HG03025 (cell line): ENCODE data around the gene WNT9A.
"Not testable (repeated sequence)": the region's sequence is repeated elsewhere in the genome, so short reads cannot be mapped to it uniquely, and the experiment has no call there.

ENCODE experiments used
- ATAC-seq: cut with Tn5 transposase; IDR thresholded peaks from one replicate; pipeline ENCODE4 v1.9.1; 2021; ENCODE audit warnings: mild to moderate bottlenecking, moderate library complexity; ENCODE audit not compliant: unreplicated experiment, low FRiP score

Gene WNT9A, protein sequence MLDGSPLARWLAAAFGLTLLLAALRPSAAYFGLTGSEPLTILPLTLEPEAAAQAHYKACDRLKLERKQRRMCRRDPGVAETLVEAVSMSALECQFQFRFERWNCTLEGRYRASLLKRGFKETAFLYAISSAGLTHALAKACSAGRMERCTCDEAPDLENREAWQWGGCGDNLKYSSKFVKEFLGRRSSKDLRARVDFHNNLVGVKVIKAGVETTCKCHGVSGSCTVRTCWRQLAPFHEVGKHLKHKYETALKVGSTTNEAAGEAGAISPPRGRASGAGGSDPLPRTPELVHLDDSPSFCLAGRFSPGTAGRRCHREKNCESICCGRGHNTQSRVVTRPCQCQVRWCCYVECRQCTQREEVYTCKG

DNA sequence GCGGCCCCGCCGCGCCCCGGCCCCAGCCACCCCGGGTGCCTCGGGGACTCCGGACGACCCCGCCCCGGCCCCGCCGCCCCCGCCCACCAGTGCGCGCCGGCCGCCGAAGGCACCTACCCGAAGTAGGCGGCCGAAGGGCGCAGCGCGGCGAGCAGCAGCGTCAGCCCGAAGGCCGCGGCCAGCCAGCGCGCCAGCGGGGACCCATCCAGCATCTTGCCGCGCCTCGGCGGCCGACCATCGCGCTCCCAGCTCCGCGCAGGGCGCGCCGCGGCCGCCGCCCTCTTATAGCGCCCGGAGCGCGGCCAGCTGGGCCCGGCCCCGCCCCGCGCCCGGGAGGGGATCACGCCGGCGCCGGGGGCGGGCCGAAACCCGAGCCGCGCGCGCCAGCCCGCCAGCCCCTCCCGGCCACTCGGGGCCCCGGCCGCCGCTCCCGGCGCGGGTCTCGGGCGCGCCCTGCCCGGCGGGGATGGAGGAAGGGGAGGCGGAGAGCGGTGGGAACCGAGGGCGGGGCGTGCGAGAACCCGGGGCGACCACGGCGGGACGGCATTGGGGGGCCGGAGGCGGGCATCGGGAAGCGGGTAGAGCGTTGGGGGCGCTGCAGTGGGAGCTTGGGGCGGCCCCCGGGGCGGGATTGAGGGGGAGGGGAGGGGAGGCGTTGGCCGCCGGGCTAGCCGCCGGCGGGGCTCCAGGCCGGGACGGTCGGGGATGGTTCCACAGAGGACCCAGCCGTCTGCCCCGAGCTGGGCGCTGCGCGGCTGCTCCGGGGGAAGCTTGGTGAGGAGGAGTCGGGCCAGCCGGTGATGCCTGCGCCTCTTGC lies at the start of gene WNT9A:
Gene WNT9A, minus strand, starts transcription at position 257 of the 817 bp plus-strand sequence. Its CDS starts 45 bp downstream, at position 212.
- ATAC-seq: no peak

DNA sequence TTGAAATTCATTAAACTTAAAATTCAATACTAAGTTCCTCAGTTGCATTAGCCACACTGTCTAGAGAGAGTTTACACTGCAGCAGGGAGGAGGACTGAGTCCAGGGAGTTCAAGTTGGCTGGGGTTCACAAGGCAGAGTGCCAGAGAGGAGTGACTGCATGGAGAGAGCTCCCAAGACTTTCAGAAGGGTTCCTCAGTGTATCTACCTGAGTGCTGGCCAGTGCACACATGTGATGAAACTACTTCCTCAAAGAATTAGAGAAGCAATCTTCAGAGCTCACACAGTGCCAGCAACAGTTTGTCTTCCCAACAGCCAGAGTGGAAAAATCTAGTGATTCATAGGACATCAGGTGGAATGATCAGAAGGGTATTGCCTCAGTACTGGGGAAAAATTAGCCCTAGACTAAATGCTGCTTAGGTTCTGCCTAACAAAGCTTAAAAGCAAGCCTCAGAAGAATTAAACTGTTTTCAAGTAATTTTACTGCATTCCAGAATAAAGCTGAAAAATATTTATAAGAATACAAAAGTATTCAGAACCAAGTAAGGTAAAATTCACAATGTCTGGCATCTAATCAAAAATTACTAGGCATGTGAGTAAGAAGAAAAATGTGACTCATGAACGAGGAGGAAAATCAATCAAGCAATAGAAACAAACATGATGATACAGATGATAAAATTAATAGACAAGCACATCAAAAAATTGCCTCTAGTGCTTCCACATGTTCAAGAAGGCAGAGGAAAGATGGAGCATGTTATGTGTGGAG lies 48.6 kb upstream of the WNT9A start:
- ATAC-seq: no peak

DNA sequence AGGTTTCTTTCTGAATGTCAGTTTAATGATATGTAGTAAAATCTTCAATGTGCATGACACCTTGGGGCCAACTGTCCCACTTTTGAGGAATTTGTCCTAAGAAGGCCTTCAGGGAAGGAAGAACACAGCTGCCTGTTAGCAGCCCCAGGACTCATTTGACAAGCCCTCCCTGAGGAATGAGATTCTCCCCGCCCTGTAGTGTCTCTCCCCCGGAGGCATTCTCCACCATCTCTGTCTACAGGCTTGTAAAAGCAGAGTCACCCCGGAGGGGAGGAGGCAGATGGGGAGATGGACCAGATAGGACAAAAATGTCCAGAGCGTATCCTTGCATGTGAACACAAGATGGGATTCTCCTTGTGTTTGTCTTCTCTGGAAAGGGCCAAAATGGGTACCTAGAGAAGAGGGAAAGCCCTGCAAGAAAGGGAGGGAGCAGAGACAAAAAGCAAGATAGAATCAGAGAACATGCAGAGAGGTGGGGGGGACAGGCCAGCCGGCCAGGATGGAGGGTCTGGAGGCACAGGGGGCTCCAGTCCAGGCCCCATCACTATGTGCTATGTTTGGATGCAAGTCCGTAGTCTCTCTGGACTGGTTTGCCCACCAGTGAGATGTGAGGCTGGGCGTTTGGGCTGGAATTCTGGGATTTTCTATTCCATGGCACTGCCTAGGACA lies 47.0 kb upstream of the WNT9A start:
- no peak for ATAC-seq

DNA sequence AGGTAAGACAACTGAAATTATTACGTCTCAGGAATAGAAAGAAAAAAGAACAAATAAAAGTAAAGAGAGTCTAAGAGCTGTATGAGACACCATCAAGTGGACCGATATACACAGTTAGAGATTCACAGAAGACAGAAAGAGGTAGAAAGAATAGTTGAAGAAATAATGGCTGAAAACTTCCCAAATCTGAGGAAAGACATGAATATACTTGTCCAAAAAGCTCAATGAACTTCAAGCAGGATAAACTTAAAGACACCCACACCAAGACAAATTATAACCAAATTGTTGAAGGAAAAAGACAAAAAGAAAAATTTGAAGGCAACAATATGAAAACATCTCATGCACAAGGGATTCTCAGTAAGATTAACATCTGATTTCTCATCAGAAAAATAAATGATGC lies 39.4 kb upstream of the WNT9A start:
- ATAC-seq: no peak

DNA sequence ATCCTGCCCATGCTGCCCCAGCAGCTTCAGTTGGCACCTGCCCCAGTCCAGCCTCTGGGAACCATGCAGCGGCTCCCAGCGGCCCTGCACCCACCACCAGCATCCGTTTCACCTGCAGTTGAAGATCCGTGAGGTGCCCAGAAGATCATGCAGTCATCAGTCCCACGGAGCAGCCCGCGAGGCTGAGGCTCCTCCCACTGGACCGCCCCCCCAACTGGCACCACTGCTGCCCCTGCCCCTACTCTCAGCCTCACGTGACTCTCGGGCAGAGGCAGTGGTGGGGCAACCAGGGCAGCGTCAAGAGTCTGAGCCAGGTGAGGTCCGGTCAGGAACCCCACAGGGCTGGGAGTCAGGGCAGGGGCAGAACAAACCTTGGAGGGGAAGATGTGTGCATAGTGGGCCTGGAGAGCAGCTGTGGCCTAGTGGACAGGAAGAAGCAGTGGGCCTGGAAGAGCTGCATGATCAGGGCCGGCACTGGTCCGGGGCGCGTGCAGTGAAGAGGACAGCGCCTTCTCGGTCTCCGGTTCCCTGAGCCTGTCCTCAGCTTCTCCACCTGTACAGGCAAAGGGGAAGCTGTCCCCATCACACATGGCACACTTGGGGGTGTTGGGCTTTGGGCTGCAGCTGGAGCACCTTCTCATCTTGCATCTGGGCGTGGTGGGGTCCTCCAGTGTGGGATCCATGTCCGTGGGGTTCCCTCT lies 28.0 kb upstream of the WNT9A start:
- ATAC-seq: not testable (repeated sequence)

DNA sequence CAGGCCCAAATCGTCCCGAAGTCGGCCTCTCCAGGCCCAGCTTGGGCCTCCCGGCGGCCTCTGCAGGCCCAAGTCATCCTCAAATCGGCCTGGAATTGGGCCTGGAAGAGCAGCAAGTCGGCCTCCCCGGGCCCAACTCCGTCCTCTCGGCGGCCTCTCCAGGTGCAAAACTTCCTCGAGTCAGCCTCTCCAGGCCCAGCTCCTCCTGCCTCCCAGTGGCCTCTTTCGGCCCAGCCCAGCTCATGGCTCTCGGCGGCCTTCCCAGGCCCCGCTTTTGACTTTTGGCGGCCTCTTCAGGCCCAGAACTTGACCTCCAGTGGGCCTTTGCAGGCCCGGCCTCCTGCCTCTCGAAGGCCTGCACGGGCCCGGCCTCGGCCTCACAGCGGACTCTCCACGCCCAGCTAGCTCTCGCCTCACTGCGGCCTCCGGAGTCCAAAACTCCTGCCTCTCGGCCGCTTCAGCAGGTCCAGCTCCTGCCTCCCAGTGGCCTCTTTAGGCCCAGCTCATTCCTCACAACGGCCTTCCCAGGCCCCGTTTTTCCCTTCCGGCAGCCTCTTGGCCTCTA lies 26.1 kb upstream of the WNT9A start:
- not testable (repeated sequence) for ATAC-seq

DNA sequence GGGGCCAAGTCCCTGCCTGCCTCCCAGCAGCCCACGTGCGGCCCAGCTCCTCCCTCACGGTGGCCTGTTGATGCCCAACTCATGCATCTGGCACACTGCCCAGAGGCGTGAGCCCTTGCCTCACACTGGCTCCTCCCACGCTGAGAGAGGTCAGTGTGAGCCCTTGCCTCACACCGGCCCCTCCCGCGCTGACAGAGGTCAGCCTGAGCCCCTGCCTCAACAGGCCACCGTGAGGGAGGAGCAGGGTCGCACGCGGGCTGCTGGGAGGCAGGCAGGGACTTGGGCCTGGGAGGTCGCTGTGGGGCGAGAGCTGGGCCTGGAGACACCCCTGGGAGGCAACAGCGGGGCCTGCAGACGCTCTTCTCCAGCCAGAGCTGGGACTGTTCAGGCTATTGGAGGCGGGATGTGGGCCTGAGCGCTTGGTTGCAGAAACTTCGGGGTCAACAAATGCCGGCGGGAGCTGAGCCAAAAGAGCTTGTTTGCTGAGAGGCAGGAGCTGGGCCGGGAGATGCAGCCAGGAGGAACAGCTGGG lies 25.2 kb upstream of the WNT9A start:
- not testable (repeated sequence) for ATAC-seq

DNA sequence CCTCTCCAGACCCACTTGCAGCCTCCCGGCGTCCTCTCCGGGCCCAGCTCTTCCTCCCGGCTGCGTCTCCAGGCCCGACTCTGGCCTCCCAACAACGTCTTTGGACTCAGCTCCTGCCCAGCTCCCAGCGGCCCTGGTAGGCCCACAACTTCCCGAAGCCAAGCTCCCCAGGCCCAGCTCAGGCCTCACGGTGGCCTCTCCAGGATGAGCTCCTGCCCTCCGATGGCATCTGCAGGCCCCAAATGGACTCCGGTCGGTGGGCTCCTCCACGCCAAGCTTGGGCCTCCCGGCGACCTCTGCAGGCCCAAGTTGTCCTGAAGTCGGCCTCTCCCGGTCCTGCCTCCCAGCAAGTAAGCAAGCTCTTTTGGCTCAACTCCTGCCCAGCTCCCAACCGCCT lies 24.5 kb upstream of the WNT9A start:
- ATAC-seq: not testable (repeated sequence)

DNA sequence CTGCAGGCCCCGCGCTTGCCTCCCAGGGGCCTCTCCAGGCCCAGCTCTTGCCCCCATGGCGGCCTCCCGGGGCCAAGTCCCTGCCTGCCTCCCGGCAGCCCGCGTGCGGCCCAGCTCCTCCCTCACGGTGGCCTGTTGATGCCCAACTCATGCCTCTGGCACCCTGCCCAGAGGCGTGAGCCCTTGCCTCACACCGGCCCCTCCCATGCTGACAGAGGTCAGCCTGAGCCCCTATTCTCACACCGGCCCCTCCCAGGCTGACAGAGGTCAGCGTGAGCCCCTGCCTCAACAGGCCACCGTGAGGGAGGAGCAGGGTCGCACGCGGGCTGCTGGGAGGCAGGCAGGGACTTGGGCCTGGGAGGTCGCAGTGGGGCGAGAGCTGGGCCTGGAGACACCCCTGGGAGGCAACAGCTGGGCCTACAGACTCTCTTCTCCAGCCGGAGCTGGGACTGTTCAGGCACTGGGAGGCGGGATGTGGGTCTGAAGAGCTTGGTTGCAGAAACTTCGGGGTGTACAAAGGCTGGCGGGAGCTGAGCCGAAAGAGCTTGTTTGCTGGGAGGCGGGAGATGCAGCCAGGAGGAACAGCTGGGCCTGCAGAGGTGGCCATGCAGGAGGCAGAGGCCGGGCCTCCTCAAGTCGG lies 24.0 kb upstream of the WNT9A start:
- not testable (repeated sequence) for ATAC-seq

DNA sequence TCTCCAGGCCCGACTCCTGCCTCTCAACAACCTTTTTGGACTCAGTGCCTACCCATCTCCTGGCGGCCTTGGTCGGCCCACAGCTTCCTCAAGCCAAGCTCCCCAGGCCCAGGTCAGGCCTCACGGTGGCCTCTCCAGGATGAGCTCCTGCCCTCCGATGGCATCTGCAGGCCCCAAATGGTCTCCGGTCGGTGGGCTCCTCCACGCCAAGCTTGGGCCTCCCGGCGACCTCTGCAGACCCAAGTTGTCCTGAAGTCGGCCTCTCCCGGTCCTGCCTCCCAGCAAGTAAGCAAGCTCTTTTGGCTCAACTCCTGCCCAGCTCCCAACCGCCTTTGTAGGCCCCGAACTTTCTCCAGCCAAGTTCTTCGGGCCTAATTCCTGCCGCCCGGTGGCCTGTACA lies 23.5 kb upstream of the WNT9A start:
- ATAC-seq: not testable (repeated sequence)

DNA sequence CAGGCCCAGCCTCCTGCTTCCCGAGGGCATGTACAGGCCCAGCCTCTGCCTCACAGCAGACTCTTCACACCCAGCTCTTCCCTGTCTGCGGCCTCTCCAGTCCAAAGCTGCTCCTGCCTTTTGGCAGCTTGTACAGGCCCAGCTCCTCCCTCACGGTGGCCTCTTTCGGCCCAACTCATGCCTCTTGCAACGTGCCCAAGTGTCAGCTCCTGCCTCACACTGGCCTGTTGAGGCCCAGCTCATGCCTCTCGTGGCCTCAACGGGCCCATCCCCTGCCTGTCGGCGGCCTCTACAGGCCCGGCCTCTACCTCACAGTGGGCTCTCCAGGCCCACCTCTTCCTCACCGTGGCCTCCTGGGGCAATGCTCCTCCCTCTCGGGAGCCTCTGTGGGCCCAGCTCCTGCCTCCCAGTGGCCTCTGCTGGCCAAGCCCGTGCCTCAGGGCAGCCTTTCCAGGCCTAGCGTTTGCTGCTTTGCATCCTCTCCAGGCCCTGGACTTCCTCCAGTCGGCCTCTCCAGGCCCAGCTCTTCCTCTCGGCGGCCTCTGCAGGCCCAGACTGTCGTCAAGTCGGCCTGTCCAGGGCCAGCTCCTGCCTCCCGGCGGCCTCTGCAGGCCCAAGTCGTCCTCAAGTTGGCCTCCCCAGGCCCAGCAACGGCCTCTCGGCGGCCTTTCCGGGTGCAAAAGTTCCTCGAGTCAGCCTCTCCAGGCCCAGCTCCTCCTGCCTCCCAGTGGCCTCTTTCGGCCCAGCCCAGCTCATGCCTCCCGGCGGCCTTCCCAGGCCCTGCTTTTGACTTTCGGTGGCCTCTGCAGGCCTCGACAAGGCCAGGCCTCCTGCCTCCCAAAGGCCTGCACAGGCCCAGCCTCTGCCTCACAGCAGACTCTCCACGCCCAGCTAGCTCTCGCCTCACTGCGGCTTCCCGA lies 22.6 kb upstream of the WNT9A start:
- not testable (repeated sequence) for ATAC-seq

DNA sequence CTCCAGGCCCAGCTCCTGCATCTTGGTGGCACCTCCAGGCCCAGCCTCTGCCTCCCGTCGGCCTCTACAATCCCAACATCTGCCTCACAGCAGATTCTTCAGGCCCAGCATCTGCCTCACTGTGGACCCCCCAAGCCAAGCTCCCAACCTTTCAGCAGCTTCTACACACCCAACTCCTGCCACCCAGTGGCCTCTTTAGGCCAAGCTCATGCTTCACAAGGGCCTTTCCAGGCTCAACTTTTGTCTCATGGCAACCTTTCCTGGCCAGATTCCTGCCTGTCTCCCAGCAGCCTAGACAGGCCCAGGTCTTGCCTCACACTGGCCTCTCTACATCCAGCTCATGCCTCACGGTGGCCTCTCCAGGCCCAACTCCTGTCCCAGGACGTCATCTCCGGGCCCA lies 20.1 kb upstream of the WNT9A start:
- not testable (repeated sequence) for ATAC-seq

DNA sequence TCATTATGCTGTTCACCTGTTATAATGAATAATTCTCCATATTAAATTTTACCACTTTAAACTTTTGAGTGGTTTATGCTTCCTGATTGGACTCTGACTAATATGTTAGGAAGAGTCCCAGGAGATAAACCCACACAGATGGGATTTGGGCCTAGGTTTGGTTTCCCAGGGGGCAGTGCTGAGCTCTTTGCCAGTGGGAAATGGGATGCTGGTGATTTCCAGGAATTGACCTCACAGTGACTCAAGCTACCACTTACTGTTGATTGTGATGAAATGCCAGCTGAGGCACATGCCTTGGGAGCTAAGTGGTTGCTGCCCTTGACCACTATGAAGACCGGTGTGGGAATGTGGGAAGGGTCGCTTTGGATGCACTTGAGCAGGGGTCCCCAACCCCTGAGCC lies 19.0 kb upstream of the WNT9A start:
- not testable (repeated sequence) for ATAC-seq

DNA sequence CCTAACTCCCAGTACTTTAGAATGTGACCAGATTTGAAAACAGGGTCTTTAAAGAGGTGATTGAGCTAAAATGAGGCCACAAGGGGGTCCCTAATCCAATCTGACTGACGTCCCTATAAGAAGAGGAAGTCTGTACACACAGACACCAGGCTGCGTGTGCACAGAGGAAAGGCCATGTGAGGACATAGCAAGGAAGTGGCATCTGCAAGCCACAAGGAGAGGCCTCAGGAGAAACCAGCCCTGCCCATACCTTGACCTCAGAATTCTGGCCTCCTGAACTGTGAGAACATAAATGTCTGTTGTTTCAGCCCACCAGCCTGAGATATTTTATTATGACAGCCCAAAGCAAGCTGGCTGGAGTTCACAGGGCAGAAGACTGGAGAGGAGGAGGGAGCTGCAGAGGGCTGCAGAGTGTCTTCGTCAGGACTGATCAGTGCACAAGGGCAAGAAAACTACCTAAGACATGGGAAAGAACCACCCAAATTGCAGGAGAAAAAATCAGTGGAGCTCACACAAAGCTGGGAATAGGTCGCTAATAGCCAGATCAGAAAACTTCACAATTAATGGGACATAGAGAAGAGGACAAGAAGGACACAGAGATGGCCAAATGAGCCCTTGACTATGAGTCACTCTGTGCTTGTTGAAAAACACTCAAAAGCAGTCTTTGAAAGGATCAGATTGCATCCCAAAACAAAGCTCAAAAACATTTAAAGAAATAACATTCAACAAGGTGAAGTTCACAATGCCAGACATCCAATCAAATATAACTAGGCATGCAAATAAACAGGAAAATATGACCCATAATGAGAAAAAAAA lies 14.1 kb upstream of the WNT9A start:
- no peak for ATAC-seq

DNA sequence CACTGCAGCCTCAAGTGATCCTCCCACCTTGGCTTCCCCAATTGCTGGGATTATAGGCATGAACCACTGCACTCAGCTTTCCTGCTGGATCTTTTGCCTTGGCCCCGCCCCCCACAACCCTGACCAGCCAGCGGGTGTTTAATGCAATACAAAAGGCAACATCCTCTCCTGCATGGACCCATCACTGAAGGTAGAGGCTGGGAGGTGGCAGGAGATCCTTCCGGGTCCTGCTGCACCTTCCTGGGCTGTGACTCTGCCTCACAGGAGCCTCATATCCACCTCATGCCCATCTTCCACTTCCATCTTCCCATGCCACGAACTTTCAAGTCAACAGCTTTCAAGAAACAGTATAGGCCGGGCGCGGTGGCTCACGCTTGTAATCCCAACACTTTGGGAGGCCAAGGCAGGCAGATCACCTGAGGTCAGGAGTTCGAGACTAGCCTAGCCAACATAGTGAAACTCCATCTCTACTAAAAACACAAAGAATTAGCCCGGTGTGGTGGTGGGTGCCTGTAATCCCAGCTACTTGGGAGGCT lies 11.7 kb upstream of the WNT9A start:
- ATAC-seq: no peak

DNA sequence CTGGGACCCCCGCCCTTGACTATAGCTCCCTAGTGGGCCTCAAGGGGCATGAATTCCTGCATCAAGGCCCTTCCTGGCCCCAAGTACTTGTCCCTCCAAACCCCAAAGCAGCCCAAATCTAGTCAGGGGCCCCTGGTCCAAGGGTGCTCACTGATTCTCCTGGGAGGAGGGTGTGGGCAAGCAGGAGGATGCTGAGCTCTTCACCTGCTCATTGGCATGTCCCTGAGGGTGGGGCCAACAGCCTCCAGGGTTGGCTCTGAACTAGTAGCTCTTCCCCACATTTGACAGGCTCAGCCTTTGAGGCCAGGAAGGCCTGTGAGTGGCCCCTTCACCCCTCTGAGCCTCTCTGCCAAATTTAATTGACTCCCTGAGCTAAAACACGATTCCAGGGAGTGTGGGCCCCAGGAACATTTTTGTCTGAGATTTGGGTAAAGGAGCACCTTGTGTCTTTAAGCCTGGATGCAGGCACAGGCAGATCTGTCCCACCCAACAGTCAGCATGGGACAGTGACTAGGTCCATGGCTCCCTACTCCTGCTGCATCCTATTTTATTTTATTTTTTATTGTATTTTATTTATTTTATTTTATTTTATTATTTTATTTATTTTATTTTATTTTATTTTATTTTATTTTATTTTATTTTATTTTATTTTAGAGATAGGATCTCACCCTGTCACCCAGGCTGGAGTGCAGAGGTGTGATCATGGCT lies 11.0 kb upstream of the WNT9A start:
- no peak for ATAC-seq
